RWPE1 (cell line): ENCODE measurements around the gene SHROOM1.

Experiments used
- CTCF ChIA-PET: fragments of 350-600 bp; sonication (Branson Sonifier 250); formaldehyde crosslinking; extraction: SDS; loops from one replicate; lab custom pipeline; 2021; lab: Yijun Ruan, JAX
- POLR2A ChIA-PET: fragments of 400-600 bp; formaldehyde crosslinking; extraction: SDS; loops from one replicate; lab custom pipeline; 2020; ENCODE audit warnings: antibody characterized with exemption; ENCODE audit not compliant: low non-redundant PET; lab: Yijun Ruan, JAX
- DNase-seq: peaks from one replicate; pipeline ENCODE4 v3.0.0; 2012; ENCODE audit warnings: low spot score
- H3K27ac ChIP-seq: fragments of 450-650 bp; 2 replicates; pipeline ENCODE4 v1.5.1; 2017
- TF ChIP-seq, protein P1 (sequence below): fragments of 450-650 bp; conservative IDR thresholded peaks from 2 replicates; pipeline ENCODE4 v1.5.1; 2017; ENCODE audit warnings: low read depth, mild to moderate bottlenecking

SHROOM1 gene

GRCh38 chr5:132825033-132825833 lies 5.2 kb downstream of the SHROOM1 start:
- TF ChIP-seq, protein P1, sequence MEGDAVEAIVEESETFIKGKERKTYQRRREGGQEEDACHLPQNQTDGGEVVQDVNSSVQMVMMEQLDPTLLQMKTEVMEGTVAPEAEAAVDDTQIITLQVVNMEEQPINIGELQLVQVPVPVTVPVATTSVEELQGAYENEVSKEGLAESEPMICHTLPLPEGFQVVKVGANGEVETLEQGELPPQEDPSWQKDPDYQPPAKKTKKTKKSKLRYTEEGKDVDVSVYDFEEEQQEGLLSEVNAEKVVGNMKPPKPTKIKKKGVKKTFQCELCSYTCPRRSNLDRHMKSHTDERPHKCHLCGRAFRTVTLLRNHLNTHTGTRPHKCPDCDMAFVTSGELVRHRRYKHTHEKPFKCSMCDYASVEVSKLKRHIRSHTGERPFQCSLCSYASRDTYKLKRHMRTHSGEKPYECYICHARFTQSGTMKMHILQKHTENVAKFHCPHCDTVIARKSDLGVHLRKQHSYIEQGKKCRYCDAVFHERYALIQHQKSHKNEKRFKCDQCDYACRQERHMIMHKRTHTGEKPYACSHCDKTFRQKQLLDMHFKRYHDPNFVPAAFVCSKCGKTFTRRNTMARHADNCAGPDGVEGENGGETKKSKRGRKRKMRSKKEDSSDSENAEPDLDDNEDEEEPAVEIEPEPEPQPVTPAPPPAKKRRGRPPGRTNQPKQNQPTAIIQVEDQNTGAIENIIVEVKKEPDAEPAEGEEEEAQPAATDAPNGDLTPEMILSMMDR, result no peak
- POLR2A ChIA-PET, result interaction anchor here (0.6 kb wide), 1 partner anchor 35 kb away, joined by 9 read pairs; no protein-coding TSS in a partner anchor

DNA sequence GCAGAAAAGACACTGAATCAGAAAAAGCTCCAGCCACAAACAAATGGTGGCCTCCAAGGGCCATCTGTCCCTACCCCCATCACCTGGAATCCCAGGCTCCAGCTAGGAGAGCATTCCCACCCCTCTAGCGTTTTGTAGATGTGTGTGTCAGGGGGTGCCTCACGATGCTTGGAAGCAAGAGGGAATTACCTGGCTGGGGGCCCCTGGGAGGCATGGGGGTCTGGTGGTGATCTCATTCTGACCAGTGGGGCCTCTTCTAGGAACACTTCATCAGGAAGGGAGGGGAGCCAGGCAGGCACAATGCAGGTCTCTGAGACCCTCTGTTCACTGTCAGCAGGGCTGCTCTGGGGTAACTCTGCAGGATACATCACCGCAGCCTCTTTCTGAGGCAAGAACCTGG lies 6.0 kb downstream of the SHROOM1 start:
- no peak overlapping the region for H3K27ac ChIP-seq
- no peak for DNase-seq
- ChIA-PET POLR2A (no interaction called here), CTCF (interaction anchor here (0.6 to 0.7 kb wide), 2 partner anchors 438 to 474 kb away, joined by 3 to 5 read pairs; no protein-coding TSS in a partner anchor)
- TF ChIP-seq, protein P1, result no peak

More at GRCh38 chr5:132825033-132825833, 5.2 kb downstream of the SHROOM1 start:
- no peak for DNase-seq
- CTCF ChIA-PET, result interaction anchor here (0.6 to 1.2 kb wide), 2 partner anchors 11 to 194 kb away, joined by 3 to 4 read pairs; no protein-coding TSS in a partner anchor
- no peak overlapping the region for H3K27ac ChIP-seq

- H3K27ac ChIP-seq, result no peak overlapping the region
- TF ChIP-seq, protein P1, result no peak
- POLR2A ChIA-PET, result no interaction called here
- CTCF ChIA-PET, result interaction anchor here (0.6 to 1.2 kb wide), 2 partner anchors 70 to 1996 kb away, joined by 3 to 4 read pairs; no protein-coding TSS in a partner anchor
- no peak for DNase-seq
Measured at GRCh38 chr5:132823481-132824050, 6.9 kb downstream of the SHROOM1 start.

DNA sequence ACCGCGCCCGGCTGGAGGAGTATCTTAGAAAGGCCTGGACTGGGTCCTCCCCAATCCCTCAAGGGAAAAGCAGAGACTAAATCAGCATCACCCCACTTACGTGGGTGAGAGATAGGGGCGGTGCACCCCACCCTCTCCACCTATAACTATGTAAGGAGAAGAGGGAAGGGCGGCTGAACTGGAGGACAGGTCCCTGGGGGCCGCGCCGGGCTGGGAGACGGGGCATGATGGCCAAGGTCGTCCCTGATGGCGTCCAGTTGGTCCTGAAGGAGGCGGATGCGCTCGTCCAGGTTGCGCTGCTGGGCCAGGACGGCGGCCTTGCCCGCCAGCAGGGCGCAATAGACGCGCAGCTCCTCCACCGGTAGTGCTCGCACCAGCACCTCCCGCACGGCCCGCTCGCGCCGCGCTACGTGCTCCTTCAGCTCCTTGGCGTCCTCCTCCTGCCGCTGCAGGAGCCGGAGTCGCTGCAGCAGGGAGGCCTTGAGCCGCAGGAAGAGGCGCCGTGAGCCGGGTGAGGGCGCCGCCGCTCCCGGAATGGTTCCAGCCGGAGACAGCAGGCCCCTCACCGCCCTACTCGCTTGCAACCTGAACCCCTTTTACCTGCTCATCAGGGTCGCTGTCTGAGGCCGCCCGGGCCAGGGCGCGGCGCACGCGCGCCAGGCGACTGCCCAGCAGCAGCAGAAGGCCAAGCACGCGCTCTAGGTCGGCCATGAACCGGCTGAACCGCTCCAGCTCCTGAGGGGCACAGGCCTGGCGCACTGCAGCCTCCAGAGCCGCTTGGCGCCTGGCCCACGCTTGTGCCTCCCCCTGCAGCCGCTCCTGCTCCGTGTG lies 7.6 kb downstream of the SHROOM1 start:
- H3K27ac ChIP-seq, result no peak overlapping the region
- ChIA-PET POLR2A (no interaction called here), CTCF (interaction anchor here (0.6 to 1.2 kb wide), 2 partner anchors 69 to 1996 kb away, joined by 3 to 4 read pairs; no protein-coding TSS in a partner anchor)
- no peak for DNase-seq
- TF ChIP-seq, protein P1, result no peak

DNA sequence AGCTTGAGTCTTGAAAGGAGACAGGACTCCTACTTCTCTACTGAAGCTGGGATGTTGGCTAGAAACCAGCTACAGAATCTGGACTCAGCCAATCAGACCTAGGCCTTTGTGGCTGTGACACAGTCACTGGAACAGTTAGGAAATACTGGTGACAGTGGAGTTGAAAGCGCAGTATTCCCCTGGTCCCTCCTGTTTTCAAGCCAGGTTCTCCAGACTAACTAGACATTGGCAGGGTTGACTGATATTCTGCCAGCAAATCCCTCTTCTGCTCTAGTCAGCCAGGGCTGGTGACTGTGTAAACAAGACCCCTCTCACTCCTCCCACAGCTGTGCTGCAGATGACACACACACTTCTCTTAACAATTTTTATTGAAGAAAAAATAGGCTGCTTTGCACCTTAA lies 8.7 kb downstream of the SHROOM1 start:
- ChIA-PET CTCF (interaction anchor here (0.6 to 2.1 kb wide), 6 partner anchors 62 to 819 kb away, joined by 3 to 12 read pairs (median 5); no protein-coding TSS in a partner anchor), POLR2A (interaction anchor here (1.1 kb wide), 1 partner anchor 68 kb away, joined by 3 read pairs; no protein-coding TSS in a partner anchor)
- no peak overlapping the region for H3K27ac ChIP-seq
- TF ChIP-seq, protein P1, result no peak
- no peak for DNase-seq
